Type B pancreatic cell (in vitro differentiated cells): ENCODE results near the gene MZF1. TPM values are rescaled to one million over a fixed set of nuclear protein-coding genes. Genes with fewer than 3 reads are reported as not detected.

ENCODE experiments used
- DNase-seq: peaks from one replicate; pipeline ENCODE4 v3.0.0; 2021; ENCODE audit warnings: mixed read lengths; ENCODE audit not compliant: unreplicated experiment; ENCODE audit errors: extremely low spot score
- H3K27ac Mint-ChIP-seq: 2 replicates; pipeline ENCODE4 v1.8.0; 2021; ENCODE audit warnings: mild to moderate bottlenecking, mixed read lengths
- H3K27me3 Mint-ChIP-seq: 2 replicates; pipeline ENCODE4 v1.8.0; 2021; ENCODE audit warnings: mixed read lengths
- H3K36me3 Mint-ChIP-seq: 2 replicates; pipeline ENCODE4 v1.8.0; 2021; ENCODE audit warnings: mixed read lengths
- H3K4me1 Mint-ChIP-seq: one replicate; pipeline ENCODE4 v1.8.0; 2021; ENCODE audit warnings: mixed read lengths; ENCODE audit not compliant: unreplicated experiment
- H3K4me3 Mint-ChIP-seq: 2 replicates; pipeline ENCODE4 v1.8.0; 2021; ENCODE audit warnings: mild to moderate bottlenecking, mixed read lengths
- H3K9me3 Mint-ChIP-seq: 2 replicates; pipeline ENCODE4 v1.8.0; 2021; ENCODE audit warnings: mixed read lengths
- microRNA-seq: library from miRNA; unstranded; fragments of <30 nt; microRNA quantifications from one replicate; pipeline ENCODE4, GENCODE V29; 2020
- total RNA-seq: library from RNA; stranded (reverse); gene quantifications from 2 replicates; pipeline ENCODE4 v1.2.1, GENCODE V29; 2021; ENCODE audit warnings: low replicate concordance
- TF ChIP-seq, protein P1 (sequence below): fragments of 200-600 bp; sonication (generic); conservative IDR thresholded peaks from 2 replicates; pipeline ENCODE4 v1.5.0; 2021; ENCODE audit warnings: antibody characterized with exemption, mild to moderate bottlenecking

The MZF1 gene
- total RNA-seq, 1 donor from 2014 or later, result 30.0 TPM

DNA sequence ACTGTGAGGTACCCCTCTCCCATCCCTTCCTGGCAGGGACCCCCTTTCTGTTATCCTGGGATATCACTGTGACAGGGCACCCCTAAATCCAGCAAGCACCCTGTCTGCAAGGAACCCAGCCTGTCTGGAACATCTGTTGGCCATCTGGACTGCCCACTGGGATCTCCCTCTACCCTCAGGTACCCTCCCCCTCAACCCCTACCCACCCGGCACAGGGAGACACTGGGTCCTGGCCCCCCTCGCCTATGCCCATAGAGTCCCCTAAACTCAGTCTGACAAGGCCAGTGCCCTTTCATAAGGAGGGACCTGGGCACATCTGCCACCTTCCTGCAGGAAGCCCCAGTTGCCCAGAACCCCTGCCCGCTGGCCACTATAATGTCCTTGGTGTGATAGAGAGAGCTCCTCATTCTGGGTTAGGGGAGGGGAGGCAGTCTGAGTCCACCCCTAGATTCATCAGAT is 58.5 kb downstream of the MZF1 start:
- Mint-ChIP-seq H3K36me3 (peaks cover 5% of the 10 kb centered on the region), H3K27ac (peak overlapping the region; percentile 70), H3K27me3 (no peaks in the 10 kb centered on the region), H3K9me3 (no peaks in the 10 kb centered on the region), H3K4me3 (peak overlapping the region; percentile 87), H3K4me1 (peaks cover 13% of the 10 kb centered on the region)
- no peak for DNase-seq
- TF ChIP-seq, protein P1, sequence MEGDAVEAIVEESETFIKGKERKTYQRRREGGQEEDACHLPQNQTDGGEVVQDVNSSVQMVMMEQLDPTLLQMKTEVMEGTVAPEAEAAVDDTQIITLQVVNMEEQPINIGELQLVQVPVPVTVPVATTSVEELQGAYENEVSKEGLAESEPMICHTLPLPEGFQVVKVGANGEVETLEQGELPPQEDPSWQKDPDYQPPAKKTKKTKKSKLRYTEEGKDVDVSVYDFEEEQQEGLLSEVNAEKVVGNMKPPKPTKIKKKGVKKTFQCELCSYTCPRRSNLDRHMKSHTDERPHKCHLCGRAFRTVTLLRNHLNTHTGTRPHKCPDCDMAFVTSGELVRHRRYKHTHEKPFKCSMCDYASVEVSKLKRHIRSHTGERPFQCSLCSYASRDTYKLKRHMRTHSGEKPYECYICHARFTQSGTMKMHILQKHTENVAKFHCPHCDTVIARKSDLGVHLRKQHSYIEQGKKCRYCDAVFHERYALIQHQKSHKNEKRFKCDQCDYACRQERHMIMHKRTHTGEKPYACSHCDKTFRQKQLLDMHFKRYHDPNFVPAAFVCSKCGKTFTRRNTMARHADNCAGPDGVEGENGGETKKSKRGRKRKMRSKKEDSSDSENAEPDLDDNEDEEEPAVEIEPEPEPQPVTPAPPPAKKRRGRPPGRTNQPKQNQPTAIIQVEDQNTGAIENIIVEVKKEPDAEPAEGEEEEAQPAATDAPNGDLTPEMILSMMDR, result no peak

- peak; percentile 96 for DNase-seq
- TF ChIP-seq, protein P1, result peak; percentile 98
- Mint-ChIP-seq H3K4me3 (peak overlapping the region; percentile 87), H3K27ac (peak overlapping the region; percentile 70), H3K27me3 (no peaks in the 10 kb centered on the region), H3K9me3 (no peaks in the 10 kb centered on the region), H3K4me1 (peaks cover 11% of the 10 kb centered on the region), H3K36me3 (peaks cover 5% of the 10 kb centered on the region)
Observed at GRCh38 chr19:58513694-58514563, 59.2 kb downstream of the MZF1 start.

DNA sequence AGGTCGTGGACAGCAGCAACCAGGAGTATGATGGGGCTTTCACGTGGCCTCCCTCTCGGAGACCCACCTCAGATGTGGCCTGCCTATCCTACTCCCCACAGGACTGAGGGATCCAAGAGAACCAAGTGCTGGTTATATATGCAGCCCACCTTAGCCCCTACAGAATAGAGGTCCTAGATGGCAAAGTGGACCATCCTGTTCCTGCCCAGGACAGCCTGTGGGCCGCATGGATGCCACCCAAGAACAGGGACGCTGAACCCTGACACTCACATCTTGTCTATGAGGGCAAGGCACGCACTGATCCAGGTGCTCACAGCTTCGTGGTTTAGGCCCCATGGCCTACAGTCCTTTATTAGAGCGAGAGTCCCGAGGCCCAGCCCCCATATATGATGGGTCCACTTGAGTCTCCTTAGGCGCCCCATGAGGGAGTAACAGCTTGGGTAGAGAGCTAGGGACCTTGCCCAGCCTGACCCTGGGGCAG is 59.9 kb downstream of the MZF1 start:
- Mint-ChIP-seq H3K9me3 (no peaks in the 10 kb centered on the region), H3K4me3 (no peak overlapping the region), H3K4me1 (peaks cover 8% of the 10 kb centered on the region), H3K36me3 (peaks cover 5% of the 10 kb centered on the region), H3K27me3 (no peaks in the 10 kb centered on the region), H3K27ac (peak overlapping the region; percentile 70)
- no peak for DNase-seq
- TF ChIP-seq, protein P1, result no peak

Small RNAs within 50 kb of the gene (microRNA-seq; reads per million reads assigned to microRNA genes)
- gene MIR6807, result 2.5 reads per million

Other genes with a start within 250 kb of the MZF1 start
- gene ZSCAN22, start 246.3 kb downstream of the MZF1 start, total RNA-seq, result 4.2 and 5.4 TPM in 2 replicates
- 5.1 and 11.7 TPM in 2 replicates for gene A1BG, start 219.8 kb downstream of the MZF1 start, total RNA-seq
- gene ZNF497, start 210.6 kb downstream of the MZF1 start, total RNA-seq, result 4.1 and 8.1 TPM in 2 replicates
- 2.8 and 3.8 TPM in 2 replicates for gene ZNF837, start 192.3 kb downstream of the MZF1 start, total RNA-seq
- gene RPS5, start 186.1 kb downstream of the MZF1 start, total RNA-seq, result 1,320 and 1,324 TPM in 2 replicates
- gene RNF225, start 177.7 kb downstream of the MZF1 start, total RNA-seq, result 1.0 and 4.0 TPM in 2 replicates
- 10.1 and 18.2 TPM in 2 replicates for gene ZNF584, start 164.7 kb downstream of the MZF1 start, total RNA-seq
- 2.5 and 6.0 TPM in 2 replicates for gene ZNF132, start 133.2 kb downstream of the MZF1 start, total RNA-seq
- gene ZNF324B, start 121.7 kb downstream of the MZF1 start, total RNA-seq, result 9.3 and 12.7 TPM in 2 replicates
- gene ZNF324, start 106.3 kb downstream of the MZF1 start, total RNA-seq, result 11.5 and 15.0 TPM in 2 replicates
- gene ZNF446, start 97.0 kb downstream of the MZF1 start, total RNA-seq, result 13.0 and 17.4 TPM in 2 replicates
- gene SLC27A5, start 61.3 kb downstream of the MZF1 start, total RNA-seq, result 5.7 and 9.3 TPM in 2 replicates
- 18.6 and 20.2 TPM in 2 replicates for gene ZBTB45, start 53.5 kb downstream of the MZF1 start, total RNA-seq
- 401 and 679 TPM in 2 replicates for gene TRIM28, start 29.3 kb downstream of the MZF1 start, total RNA-seq
- gene CHMP2A, start 18.2 kb downstream of the MZF1 start, total RNA-seq, result 86.5 and 97.7 TPM in 2 replicates
- gene UBE2M, start 14.7 kb downstream of the MZF1 start, total RNA-seq, result 78.0 and 81.9 TPM in 2 replicates